HTERT RPE-1 (cell line): Measurements from ENCODE around the gene GAK.

Source experiments
- in situ Hi-C: fragments of 300-500 bp; cut with MboI; formaldehyde crosslinking; loops from 4 replicates; pipeline ENCODE4 v1.14.3; 2020; ENCODE audit warnings: low sequenced_read_pairs

Gene GAK

DNA sequence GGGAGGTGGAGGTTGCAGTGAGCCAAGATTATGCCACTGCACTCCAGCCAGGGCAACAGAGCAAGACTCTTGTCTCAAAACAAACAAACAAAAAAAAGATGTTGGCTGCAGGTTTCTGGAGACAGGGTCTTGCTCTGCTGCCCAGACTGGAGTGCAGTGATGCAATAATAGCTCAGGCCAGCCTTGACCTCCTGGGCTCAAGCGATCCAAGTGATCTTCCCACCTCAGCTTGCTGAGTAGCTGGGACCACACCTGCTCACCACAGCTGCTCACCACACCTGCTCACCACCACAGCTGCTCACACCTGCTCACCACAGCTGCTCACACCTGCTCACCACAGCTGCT lies 76.3 kb downstream of the GAK start:
- in situ Hi-C loops, result no loop called here

GRCh38 chr4:854356-854755 lies 77.8 kb downstream of the GAK start:
- in situ Hi-C loops, result no loop called here

DNA sequence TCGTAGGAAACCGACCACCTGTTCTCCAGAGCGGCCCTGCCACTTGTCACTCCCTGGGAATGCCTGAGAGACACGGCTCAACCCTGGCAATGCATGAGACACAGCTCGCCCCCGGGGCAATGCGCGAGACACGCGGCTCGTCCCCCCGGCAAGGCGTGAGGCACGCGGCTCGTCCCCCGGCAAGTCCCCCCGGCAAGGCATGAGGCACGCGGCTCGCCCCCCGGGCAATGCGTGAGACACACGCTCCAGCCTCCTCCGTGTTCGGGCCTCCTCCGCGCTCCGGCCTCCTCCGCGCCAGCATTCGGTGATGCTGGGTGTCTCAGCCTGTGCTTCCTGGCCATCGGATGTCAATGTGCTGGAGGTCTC lies 78.7 kb downstream of the GAK start:
- in situ Hi-C loops, result no loop called here

DNA sequence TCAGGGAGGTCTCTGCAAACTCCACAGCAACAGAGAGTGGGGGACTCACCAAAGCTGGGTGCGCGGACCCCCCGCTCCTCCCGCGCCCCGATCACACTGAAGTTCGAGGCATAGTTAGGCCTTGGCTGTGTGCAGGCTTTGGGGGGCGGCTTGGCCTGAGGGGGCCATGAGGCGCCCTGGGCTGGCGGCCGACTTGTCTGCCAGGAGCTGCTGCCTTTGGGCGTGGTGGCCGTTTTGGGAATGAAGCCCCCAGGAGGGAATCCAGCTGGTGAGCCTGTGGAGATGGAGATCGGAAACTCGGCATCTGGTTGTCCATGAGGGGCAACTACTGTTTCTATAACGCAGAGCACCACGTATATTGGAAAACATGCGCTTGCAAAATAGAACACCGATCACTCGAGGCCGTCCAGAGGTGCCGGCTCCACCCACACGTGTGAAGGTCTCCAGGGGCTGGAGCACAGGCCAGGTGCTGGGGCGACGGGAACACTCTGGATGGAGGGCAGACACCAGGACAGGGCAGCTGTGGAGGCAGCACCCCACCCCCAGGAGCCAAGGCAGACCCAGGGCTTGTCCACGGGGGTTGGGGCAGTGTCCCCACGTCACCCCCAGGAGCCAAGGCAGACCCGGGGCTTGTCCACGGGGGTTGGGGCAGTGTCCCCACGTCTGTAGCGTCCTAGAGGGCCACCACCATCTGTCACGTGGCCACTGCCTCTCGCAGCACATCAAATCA lies 80.2 kb downstream of the GAK start:
- in situ Hi-C loops, result no loop called here

DNA sequence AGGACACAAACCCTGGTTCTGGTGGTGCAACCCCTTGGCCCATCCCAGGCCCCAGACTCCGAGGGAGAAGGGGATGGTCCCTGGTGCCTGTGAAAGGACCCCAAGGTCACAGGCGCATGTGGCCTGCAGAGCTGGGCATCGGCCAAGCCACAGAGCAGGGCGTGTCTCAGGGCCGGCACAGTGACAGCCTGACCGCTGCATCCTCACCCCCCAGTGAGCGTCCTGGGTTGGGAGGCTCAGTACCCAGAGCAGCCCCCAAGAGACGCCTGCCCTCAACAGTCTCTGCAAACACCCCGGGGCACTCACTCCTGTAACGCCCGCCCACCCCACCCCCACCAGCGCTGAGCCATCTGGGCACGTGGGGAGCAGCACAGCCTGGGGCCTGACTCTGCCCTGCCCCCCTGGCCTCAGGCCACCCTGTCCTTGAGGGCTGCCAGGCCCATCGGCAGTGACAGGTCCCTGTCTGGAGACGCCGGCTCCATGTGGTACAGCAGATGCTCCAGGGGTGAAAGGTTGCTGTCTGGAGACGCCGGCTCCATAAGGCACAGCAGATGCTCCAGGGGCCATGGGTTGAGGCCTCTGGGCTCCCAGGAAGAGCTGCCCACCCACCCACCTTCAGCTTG lies 81.7 kb downstream of the GAK start:
- in situ Hi-C loops, result no loop called here

DNA sequence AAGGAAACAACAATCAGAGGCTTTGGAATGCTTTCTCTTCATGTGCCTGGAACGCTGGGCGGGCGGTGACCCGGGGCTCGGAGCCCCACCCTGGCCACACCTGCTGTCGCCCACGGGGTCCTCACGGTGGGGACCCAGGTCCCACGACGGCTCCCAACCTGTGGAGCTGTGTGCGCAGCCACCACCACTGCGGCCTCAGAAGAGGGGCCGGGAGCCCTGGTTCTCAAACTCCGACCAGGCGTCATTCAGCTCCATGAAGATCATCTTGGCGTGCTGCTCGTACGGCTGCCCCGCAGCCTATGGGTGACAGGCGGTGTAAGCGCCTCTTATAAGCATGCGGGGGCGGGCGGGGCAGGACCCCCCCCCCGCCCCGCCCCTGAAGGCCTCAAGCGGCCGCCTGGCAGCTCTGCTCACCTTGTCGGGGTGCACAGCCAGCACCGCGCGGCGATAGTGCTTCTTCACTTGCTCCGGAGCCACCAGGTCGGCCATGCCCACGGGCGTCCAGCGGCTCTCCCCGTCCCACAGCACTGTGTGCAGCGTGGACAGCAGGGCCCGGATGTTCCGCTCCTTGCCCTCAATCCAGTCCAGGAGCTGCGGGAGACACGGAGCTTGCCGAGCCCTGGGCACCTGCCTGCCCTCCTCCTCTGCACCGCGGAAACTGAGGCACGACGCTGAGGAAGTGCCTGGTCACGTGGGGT lies 82.5 kb downstream of the GAK start:
- in situ Hi-C loops, result no loop called here

- in situ Hi-C loops, result no loop called here
Observed at GRCh38 chr4:848803-849477, 83.2 kb downstream of the GAK start.

DNA sequence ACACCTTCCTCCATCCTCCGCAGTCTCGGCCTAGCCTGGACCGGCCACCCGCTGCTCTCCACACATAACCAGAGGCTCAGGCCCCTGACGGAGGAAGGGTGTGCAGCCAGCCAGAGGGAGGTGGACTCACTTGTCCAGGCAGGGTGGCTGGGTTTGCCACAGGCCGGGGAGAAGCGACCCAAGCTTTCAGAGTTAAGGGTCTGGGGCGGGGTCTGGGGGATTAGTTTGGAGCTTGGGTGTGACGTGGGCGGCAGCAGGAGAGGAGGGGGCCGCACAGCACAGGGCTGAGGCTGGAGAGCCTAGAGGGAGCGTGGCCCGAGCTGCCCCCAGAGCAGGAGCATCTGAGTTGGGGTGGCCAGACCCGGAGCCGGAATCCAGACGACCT lies 83.8 kb downstream of the GAK start:
- in situ Hi-C loops, result no loop called here

- in situ Hi-C loops, result no loop called here
Observed at GRCh38 chr4:845836-846251, 86.3 kb downstream of the GAK start.

- in situ Hi-C loops, result no loop called here
Observed at GRCh38 chr4:845233-845835, 86.8 kb downstream of the GAK start.

DNA sequence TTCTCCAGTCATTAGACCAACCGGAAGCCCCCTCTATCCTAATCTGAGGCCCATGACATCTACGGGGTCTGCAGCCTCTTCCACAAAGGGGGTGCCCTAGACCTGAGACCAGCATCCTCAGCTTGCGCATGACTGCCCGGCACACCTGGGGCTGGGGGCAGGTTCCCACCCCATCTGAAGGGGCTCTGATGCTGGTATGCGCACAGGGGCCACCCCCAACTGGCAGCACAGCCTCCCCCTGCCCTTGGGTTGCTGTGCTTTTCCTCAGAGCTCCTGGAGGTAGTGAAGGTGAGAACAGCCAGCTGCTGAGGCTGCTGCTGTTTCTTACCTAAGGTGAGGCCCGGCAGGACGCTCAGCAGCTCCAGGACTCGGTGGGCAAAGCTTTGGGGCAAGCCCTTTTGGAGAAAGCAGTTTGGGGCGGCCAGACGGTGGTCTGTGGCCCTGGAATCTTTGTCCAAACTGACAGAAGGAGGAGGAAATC lies 87.3 kb downstream of the GAK start:
- in situ Hi-C loops, result no loop called here

DNA sequence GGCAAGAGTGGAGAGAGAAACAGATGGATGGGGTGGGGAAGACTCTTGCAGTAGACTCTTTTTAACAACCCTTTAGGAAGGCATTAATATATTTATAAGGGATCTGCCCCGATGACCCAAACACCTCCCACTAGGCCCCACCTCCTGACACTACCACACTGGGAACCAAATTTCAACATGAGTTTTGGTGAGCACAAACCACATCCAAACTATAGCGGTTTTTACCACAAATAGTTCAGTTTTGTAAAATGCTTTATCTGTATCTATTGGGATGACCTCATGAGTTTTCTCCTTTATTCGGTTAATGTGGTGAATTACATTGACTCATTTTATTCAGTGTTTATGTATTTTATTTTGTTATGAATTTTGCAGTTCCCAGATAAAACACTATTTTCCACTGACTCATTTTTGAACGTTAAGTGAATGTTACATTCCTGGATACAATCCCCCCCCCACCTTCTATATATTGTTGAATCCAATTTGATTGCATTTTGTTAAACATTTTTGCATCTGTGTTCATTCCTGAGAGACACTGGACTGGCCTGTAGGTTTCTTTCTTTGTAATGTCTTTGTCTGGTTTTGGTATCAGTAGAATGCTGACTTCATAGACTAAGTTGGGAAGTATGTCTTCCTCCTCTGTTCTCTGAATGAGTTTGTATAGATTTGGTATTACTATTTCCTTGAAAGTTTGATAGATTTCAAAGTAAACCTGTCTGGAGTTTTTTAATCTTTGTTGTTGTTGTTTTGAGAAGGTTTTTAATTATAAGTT lies 92.3 kb downstream of the GAK start:
- in situ Hi-C loops, result no loop called here

GRCh38 chr4:837772-838171 lies 94.3 kb downstream of the GAK start:
- in situ Hi-C loops, result no loop called here

DNA sequence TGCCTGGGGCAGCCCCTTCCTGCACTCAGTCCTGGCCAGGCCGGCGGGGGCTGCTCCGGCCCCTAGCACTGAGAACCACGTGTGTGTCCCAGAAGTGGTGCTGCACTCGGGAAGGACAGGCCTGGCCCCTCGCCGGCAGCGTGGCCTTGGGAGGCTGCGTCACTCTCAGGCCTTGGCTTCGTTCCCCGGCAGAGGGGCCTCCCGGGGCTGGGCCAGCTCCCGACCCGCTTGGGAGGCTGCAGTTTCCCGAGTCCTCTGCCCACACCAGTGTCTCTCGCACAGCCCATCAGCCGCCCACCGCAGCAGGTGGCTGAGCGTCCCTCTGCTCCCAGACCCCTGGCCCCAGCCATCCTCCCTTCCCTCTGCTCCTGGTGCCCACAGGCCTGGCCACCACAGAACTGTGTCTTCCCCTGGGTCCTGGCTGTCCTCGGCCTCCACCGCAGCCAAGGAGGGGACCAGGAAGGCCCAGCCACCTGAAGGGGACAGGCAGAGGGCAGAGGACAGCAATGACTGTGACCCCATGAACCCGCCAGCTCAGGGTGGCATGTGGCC lies 95.3 kb downstream of the GAK start:
- in situ Hi-C loops, result no loop called here

GRCh38 chr4:836003-836511 lies 96.1 kb downstream of the GAK start:
- in situ Hi-C loops, result no loop called here

- in situ Hi-C loops, result no loop called here
Observed at GRCh38 chr4:835148-836002, 96.7 kb downstream of the GAK start.

GRCh38 chr4:834368-835147 lies 97.6 kb downstream of the GAK start:
- in situ Hi-C loops, result no loop called here

- in situ Hi-C loops, result no loop called here
Observed at GRCh38 chr4:833731-834367, 98.3 kb downstream of the GAK start.
